ENCODE data around the gene NAALADL2. TPM values are rescaled to one million over a fixed set of nuclear protein-coding genes. Genes with fewer than 3 reads are reported as not detected.

NAALADL2 gene
- total and polyA plus RNA-seq, 2 donors (not counting 3 experiments of a cell fraction or from before 2014, with no cell fraction given) = 1.1 to 4.0 TPM

DNA sequence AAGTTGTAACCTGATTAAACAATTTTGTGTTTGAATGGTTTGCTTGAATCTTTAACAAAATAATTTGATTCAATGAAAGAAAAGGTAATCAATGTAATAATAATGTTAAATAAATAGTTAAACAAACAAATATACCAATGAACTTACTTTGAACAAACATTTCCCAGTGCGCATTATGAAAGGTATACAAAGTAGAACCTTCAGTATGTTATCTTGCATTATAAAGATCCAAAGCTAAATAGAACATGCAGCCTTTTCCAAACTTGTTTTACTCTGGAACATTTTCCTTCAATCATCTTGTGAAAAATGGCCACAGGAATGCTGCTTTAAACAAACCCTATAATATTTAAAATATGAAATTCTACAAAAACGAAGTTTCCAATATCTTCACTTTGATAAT is 620.0 kb downstream of the NAALADL2 start:
- no peak for FAIRE-seq
- H3K9me3 ChIP-seq (replicated peaks; ENCODE audit: control insufficient read depth, insufficient read depth, low read length) = no peaks in the 10 kb centered on the region
- H3K4me1 ChIP-seq (ENCODE audit: control insufficient read depth, extremely low read depth, insufficient read depth, low read length) = no peaks in the 10 kb centered on the region
- H2AFZ ChIP-seq (ENCODE audit: low read depth, low read length) = no peak overlapping the region
- ChIA-PET POLR2A (no interaction called here), CTCF (no interaction called here)
- H3K9ac ChIP-seq (replicated peaks; ENCODE audit: extremely low read depth, insufficient read depth, low read length) = no peak overlapping the region
- no peak for DNase-seq (ENCODE audit: low read depth, low spot score)
- no peak overlapping the region for H3K4me3 ChIP-seq (replicated peaks in 1 of 3; ENCODE audit: insufficient read depth in 1 of 3, low read depth in 1 of 3, low read length in 3 of 3)
- H3K27ac ChIP-seq (ENCODE audit: insufficient read depth, low read depth, low read length) = no peak overlapping the region
- no peaks in the 10 kb centered on the region for H3K27me3 ChIP-seq (ENCODE audit: control insufficient read depth in 2 of 2, insufficient read depth in 2 of 2, low read length in 2 of 2)
- no peaks in the 10 kb centered on the region for H3K79me2 ChIP-seq (ENCODE audit: control insufficient read depth, insufficient read depth, low read length)
- BruUV-seq (replicated peaks) = no TSS peak
- TF ChIP-seq, protein P1, sequence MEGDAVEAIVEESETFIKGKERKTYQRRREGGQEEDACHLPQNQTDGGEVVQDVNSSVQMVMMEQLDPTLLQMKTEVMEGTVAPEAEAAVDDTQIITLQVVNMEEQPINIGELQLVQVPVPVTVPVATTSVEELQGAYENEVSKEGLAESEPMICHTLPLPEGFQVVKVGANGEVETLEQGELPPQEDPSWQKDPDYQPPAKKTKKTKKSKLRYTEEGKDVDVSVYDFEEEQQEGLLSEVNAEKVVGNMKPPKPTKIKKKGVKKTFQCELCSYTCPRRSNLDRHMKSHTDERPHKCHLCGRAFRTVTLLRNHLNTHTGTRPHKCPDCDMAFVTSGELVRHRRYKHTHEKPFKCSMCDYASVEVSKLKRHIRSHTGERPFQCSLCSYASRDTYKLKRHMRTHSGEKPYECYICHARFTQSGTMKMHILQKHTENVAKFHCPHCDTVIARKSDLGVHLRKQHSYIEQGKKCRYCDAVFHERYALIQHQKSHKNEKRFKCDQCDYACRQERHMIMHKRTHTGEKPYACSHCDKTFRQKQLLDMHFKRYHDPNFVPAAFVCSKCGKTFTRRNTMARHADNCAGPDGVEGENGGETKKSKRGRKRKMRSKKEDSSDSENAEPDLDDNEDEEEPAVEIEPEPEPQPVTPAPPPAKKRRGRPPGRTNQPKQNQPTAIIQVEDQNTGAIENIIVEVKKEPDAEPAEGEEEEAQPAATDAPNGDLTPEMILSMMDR (IDR thresholded peaks at IDR 0.05; ENCODE audit: extremely low read depth in 1 of 2, insufficient read depth in 1 of 2, low read depth in 1 of 2, low read length in 2 of 2) = no peak
- TF ChIP-seq GATA2 (IDR thresholded peaks at IDR 0.05; ENCODE audit: insufficient read depth, insufficient read length, low read depth, low read length) (no peak), POLR2AphosphoS5 (IDR thresholded peaks at IDR 0.05; ENCODE audit: insufficient read depth, low read depth, low read length) (no peak), EZH2 (IDR thresholded peaks at IDR 0.05; ENCODE audit: borderline replicate concordance, low read depth, low read length, severe bottlenecking) (no peak)
- H3K4me2 ChIP-seq (ENCODE audit: insufficient read depth, low read length) = no peak overlapping the region
- H4K20me1 ChIP-seq (replicated peaks; ENCODE audit: control insufficient read depth, extremely low read depth, insufficient read depth, low read length) = no peaks in the 10 kb centered on the region
- H3K36me3 ChIP-seq (ENCODE audit: control insufficient read depth in 2 of 2, extremely low read depth in 1 of 2, insufficient read depth in 2 of 2, low read length in 2 of 2) = no peaks in the 10 kb centered on the region
- dilution Hi-C loops (cut with MboI; ENCODE audit: extremely low pct_ligation_motif_present, low sequenced_read_pairs) (no loop called here), intact Hi-C loops (cut with micrococcal nuclease) (no loop called here)
- H3K9me1 ChIP-seq (replicated peaks; ENCODE audit: control insufficient read depth, extremely low read depth, insufficient read depth, low read length) = no peaks in the 10 kb centered on the region

DNA sequence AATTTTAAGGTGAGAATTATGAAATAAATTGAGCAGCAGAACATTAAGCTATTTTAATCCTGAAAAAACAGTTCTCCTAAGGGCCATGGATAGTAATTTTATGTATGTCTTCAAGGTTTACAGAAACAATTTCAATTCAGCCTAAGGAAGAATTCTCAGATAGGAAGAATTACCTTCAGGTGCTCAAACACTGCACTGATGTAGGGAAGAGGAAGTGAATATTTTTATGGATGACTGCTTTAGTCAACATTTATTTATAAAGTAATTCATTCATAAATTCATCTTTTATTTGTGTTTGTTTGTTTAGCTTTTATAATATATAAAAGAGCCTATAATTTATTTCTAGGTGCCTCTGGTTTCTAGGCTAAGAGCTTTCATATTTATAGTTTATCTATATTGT is 620.7 kb downstream of the NAALADL2 start:
- dilution Hi-C loops (cut with MboI; ENCODE audit: extremely low pct_ligation_motif_present, low sequenced_read_pairs) = no loop called here
- no peaks in the 10 kb centered on the region for H3K27me3 ChIP-seq (ENCODE audit: control insufficient read depth in 2 of 2, insufficient read depth in 2 of 2, low read length in 2 of 2)
- H2AFZ ChIP-seq (ENCODE audit: low read depth, low read length) = no peak overlapping the region
- BruUV-seq (replicated peaks) = no TSS peak
- ChIA-PET CTCF (no interaction called here), POLR2A (no interaction called here)
- no peak overlapping the region for H3K4me2 ChIP-seq (ENCODE audit: insufficient read depth, low read length)
- H3K9ac ChIP-seq (replicated peaks; ENCODE audit: extremely low read depth, insufficient read depth, low read length) = no peak overlapping the region
- no peaks in the 10 kb centered on the region for H3K9me1 ChIP-seq (replicated peaks; ENCODE audit: control insufficient read depth, extremely low read depth, insufficient read depth, low read length)
- no peaks in the 10 kb centered on the region for H3K36me3 ChIP-seq (ENCODE audit: control insufficient read depth in 2 of 2, extremely low read depth in 1 of 2, insufficient read depth in 2 of 2, low read length in 2 of 2)
- DNase-seq (ENCODE audit: low read depth, low spot score) = no peak
- FAIRE-seq = no peak
- no peaks in the 10 kb centered on the region for H3K4me1 ChIP-seq (ENCODE audit: control insufficient read depth, extremely low read depth, insufficient read depth, low read length)
- no peaks in the 10 kb centered on the region for H3K79me2 ChIP-seq (ENCODE audit: control insufficient read depth, insufficient read depth, low read length)
- H3K9me3 ChIP-seq (replicated peaks; ENCODE audit: control insufficient read depth, insufficient read depth, low read length) = no peaks in the 10 kb centered on the region
- intact Hi-C loops (cut with micrococcal nuclease) = no loop called here
- no peaks in the 10 kb centered on the region for H4K20me1 ChIP-seq (replicated peaks; ENCODE audit: control insufficient read depth, extremely low read depth, insufficient read depth, low read length)
- no peak for TF ChIP-seq POLR2A (IDR thresholded peaks at IDR 0.05; ENCODE audit: low read depth, low read length)
- no peak for TF ChIP-seq GATA2 (IDR thresholded peaks at IDR 0.05; ENCODE audit: insufficient read depth, insufficient read length, low read depth, low read length)
- TF ChIP-seq, protein P1 (IDR thresholded peaks at IDR 0.05; ENCODE audit: extremely low read depth in 1 of 2, insufficient read depth in 1 of 2, low read depth in 1 of 2, low read length in 2 of 2) = no peak
- TF ChIP-seq EZH2 (IDR thresholded peaks at IDR 0.05; ENCODE audit: borderline replicate concordance, low read depth, low read length, severe bottlenecking) = no peak
- no peak for TF ChIP-seq POLR2AphosphoS5 (IDR thresholded peaks at IDR 0.05; ENCODE audit: insufficient read depth, low read depth, low read length)
- no peak for TF ChIP-seq FOS (IDR thresholded peaks at IDR 0.05; ENCODE audit: borderline replicate concordance, insufficient read depth, low read length)
- no peak for TF ChIP-seq MYC (IDR thresholded peaks at IDR 0.05; ENCODE audit: low read depth, low read length)
- TF ChIP-seq JUN (IDR thresholded peaks at IDR 0.05; ENCODE audit: borderline replicate concordance, insufficient read depth, insufficient read length, low read depth) = no peak
- TF ChIP-seq, protein P2, sequence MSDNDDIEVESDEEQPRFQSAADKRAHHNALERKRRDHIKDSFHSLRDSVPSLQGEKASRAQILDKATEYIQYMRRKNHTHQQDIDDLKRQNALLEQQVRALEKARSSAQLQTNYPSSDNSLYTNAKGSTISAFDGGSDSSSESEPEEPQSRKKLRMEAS (IDR thresholded peaks at IDR 0.05; ENCODE audit: insufficient read depth, insufficient read length) = no peak
- no peak overlapping the region for H3K27ac ChIP-seq (ENCODE audit: insufficient read depth, low read depth, low read length)
- no peak overlapping the region for H3K4me3 ChIP-seq (replicated peaks in 1 of 3; ENCODE audit: insufficient read depth in 1 of 3, low read depth in 1 of 3, low read length in 3 of 3)

All from endothelial cell of umbilical vein (primary cell).